HUDEP-2 (cell line): ENCODE results near the gene NEURL4.

Experiments used
- DNase-seq, 76 experiments: peaks; one replicate each; lab custom pipeline; 2025; ENCODE audit not compliant: unreplicated experiment in 76 of 76; lab: John Stamatoyannopoulos, UW

NEURL4 gene

GRCh38 chr17:7307686-7308624, 21.2 kb downstream of the NEURL4 start:
- peak in 35 of 76 experiments; percentile 7 to 62 (median 34) for DNase-seq

DNA sequence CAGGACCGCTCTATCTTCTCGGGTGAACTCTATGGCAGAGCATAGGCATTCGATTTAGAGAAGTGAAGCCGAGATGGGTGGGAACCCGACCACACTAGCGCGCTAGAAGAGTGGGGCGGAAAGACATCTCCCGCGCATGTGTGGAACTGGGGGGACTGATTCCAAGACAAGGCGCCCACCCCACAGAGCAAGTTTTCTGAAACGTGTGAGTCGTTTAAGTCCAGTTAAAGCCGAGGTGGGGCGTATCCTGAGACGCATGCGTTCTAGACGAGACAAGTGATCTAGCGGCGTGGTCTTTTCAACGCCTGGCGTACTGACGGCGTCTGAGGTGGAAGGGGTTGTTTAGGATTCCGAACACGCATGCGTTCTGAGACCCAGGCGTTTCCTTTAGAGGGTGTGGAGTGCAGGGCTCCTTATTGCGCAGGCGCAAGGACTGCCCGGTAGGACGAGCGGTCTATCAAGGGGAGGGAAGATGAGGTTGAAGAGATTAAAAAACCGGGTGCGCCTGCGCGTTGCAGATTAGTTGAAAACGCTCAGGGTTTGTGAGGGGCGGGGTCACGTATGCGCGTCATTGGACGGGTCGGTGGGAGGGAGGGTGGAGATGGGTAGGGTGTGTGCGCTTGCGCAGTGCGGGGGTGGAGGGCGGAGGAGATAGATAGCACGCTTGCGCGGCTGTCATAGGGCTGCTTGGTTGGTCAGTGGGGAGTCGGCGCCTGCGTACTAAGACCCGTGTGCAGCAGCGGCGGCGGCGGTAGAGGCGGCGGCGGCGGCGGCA, 22.0 kb downstream of the NEURL4 start, which contains the start of gene EIF5A:
Gene EIF5A, plus strand, starts transcription at position 718 of the 775 bp plus-strand sequence. CDS start 2,008 bp downstream, outside the sequence.
- DNase-seq, result peak; percentile 33 to 100 (median 99)

GRCh38 chr17:7304179-7304578, 25.0 kb downstream of the NEURL4 start:
- DNase-seq, result no peak

DNA sequence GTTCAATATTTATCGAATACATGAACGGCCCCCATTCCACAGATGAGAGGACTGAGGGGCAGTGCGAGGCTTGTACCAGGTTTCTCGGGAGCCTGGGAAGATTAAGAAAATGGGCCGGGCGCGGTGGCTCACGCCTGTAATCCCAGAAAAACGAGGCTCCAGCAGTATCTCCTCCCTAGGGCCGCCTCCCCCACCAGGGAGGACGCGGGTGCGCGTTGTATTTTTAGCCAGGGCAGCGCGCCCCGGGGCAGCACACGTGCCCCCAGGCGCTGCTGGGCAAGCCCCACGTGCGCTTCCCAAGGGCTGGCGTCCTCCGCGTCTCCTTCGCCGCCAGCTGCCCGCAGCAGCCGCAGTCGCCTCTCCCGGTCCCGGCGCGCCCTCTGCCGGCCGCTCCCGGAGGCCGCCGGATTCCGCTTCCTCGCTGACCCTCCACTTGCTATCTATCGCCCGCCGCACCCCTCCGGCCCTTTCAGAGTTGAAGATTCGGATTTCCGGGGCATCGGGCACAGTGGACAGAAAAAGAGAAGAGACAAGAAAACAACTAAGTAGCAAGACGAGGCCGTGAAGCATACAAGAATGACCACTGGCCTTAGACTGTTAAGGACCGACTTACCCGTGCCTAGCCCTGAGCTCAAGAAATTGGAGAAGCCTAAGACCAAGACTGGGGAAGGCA, 32.8 kb downstream of the NEURL4 start:
- peak in 64 of 76 experiments; percentile 40 to 90 (median 72) for DNase-seq

GRCh38 chr17:7295230-7296180, 33.6 kb downstream of the NEURL4 start:
- DNase-seq, result peak in 12 of 76 experiments; percentile 6 to 51 (median 32)

- peak in 72 of 76 experiments; percentile 75 to 99 (median 94) for DNase-seq
These were observed 34.5 kb downstream of the NEURL4 start, which contains the start of gene YBX2 for GRCh38 chr17:7294614-7295153. YBX2 (minus strand) TSS chr17:7294639; CDS start chr17:7294500, 139 bp downstream.

GRCh38 chr17:7293816-7294613, 35.1 kb downstream of the NEURL4 start:
- peak in 63 of 76 experiments; percentile 11 to 81 (median 61) for DNase-seq

DNA sequence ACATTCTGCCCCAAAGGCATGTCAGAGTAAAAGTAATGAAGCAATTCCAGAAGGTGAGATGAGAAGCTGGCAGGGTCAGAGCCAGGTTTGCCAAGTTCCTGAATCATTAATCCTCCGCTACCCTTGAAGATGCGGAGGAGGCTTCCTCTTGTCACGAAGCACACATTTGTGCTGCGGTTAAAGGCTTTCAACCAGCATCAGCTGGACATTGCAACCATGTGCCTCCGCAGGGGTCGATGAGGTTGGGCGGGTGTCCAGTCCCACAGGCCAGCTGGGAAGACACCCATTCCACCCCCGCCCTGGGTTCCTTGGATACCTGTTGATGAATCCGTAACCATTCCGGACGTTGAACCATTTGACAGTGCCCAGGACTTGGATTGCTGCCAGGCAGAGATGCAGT, 36.0 kb downstream of the NEURL4 start:
- peak in 4 of 76 experiments; percentile 14 to 44 (median 26) for DNase-seq

- no peak for DNase-seq
These were observed 36.4 kb downstream of the NEURL4 start for GRCh38 chr17:7292729-7293128.

DNA sequence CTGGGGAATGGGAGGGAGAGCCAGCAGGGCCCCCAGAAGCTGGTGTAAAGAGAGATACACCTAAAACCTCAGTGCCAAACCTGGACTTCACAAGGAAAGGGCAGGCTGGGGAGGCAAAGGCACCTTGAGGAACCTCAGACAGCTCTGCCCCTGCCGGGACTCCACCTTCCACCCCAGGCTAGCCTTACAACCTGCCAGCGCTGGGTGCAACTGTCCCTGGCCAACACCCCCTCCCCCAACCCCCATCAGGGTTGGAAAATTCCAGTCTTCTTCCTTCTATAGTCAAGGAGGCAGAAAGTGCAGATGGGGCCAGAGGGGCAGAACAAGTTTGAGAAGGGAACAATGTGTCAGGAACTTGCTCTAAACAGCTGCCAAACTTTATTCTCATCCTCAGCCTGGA, 36.9 kb downstream of the NEURL4 start:
- DNase-seq, result no peak

- no peak for DNase-seq
These were observed 38.5 kb downstream of the NEURL4 start for GRCh38 chr17:7290685-7291084.

DNA sequence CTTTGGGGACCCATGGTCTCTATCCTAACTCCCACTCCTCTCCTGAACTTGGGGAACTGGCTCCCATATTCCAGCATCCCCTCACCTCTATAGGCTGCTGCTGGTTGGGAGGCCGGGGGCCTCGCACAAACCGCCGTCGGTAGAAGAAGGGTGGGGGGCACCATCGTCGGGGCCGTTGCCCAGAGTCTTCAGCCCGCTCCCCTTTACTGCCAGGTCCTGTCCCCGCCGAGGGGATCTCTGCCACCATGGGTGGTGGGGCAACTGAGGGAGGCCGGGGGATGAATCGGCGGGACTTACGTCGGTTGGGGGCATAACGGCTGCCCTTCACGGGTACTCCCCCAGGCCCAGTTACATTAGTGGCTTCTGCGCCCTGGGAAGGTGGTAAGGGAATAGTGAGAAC, 39.0 kb downstream of the NEURL4 start:
- no peak for DNase-seq

DNA sequence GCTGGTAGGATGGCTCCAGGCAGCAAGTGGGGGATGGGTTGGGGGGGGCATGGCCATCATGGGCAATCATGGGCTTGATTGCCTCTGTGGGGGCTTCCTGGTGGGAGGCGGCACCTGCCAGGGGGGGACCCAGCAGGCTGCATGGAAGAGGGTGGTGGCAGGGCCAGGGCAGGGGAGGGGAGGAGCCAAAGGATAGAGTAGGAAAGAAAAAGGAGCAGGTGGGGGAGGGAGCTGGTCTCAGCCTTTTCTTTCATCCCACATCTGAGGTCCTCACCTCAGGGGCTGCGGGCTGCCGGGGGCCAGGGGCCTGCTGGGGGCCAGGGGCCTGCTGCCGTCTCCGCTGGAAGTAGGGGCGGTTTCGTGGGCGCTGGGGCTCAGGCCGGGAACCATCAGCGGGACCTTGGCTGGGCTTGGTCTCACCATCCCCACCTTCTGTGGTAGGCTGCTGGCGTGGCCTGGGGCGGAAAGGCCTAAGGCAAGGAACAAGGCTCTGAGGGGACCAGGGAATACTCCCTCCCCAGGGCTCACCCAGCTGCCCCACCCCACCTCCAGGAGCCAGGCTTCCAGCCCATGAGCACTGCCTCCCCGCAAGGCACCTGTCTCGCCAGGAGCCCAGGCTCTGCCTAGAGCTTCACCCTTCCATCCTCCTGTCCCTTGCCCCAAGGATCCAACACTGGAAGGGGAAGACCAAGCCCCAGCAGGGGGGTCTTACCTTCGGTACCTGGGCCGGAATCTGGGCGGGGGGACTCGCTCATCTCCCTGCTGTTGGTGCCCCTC, 39.7 kb downstream of the NEURL4 start:
- peak in 1 of 76 experiments; percentile 11 for DNase-seq

DNA sequence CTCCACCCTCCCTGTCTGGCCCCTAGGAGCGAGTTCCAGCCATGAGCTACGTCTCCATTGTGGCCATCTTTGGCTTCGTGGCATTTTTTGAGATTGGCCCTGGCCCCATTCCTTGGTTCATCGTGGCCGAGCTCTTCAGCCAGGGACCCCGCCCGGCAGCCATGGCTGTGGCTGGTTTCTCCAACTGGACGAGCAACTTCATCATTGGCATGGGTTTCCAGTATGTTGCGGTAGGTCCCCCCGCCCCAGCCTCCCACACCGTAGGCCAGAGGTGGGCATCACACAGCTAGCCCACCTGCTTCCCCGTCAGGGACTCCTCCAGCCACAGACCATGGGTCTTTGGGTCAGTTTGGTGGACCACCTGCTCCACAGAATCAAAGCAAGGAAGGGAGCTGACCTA, 43.5 kb downstream of the NEURL4 start:
- no peak for DNase-seq

DNA sequence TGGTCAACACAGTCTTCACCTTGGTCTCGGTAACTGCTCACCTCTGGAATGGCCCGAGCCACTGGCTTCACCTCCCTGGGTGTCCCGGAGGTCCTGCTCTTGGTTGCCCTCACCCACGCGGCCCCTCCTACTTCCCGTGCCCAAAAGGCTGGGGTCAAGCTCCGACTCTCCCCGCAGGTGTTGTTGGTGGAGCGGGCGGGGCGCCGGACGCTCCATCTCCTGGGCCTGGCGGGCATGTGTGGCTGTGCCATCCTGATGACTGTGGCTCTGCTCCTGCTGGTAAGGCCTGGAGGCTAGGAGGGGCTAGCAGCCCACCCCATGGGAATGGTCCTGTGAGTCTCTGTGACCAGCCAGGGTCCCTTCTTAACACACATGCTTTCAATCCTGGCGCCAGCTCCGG, 44.2 kb downstream of the NEURL4 start:
- no peak for DNase-seq

GRCh38 chr17:7283471-7284216, 45.5 kb downstream of the NEURL4 start:
- DNase-seq, result no peak

DNA sequence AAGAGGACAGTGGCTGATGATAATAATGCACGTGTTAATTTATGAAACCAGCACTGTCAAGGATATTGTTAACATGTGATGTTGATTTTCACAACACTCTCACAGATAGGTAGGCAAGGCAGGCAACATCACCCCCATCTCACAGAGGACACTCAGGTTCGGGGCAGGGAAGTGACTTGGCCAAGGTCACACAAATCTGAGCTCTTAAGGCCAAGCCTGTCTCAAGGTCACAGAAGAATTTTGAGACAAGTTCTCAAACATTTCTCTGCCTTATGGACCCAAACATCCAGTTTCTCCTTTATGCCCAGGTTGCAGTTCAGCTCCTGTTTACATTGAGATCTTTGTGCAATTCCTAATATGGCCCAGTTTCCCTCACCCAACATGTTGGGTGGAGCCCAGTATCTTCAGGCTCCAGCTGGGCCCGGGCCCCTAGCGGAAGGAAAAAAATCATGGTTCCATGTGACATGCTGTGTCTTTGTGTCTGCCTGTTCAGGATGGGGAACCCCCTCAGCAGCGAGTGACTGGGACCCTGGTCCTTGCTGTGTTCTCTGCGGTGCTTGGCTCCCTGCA, 46.3 kb downstream of the NEURL4 start:
- DNase-seq, result peak in 62 of 76 experiments; percentile 3 to 86 (median 60)
